Endothelial cell of umbilical vein (primary cell): ENCODE results near the gene DGKI. TPM values are rescaled to one million over a fixed set of nuclear protein-coding genes. Genes with fewer than 3 reads are reported as not detected.

Experiments used
- BruUV-seq: library from RNA; stranded (reverse); fragments of 400-500 nt; replicated peaks from 2 replicates; lab custom pipeline; 2021; lab: Mats Ljungman, UMichigan
- CTCF ChIA-PET: fragments of 300-600, 350-600 bp; sonication (Branson Sonifier 250); formaldehyde crosslinking; loops from one replicate; lab custom pipeline; 2021; ENCODE audit warnings: antibody characterized with exemption, inconsistent platforms; lab: Charles Lee
- POLR2A ChIA-PET: fragments of 300-600, 350-600 bp; sonication (Branson Sonifier 250); formaldehyde crosslinking; loops from one replicate; lab custom pipeline; 2021; ENCODE audit warnings: antibody characterized with exemption, inconsistent platforms; lab: Charles Lee
- DNase-seq: peaks from one replicate; pipeline ENCODE4 v3.0.0-alpha.2; 2011; ENCODE audit warnings: low read depth, low spot score
- FAIRE-seq: peaks from 2 replicates; lab custom pipeline; 2011; peaks lifted over from hg19 to GRCh38; lab: Jason Lieb, UNC
- H2AFZ ChIP-seq: 2 replicates; pipeline ENCODE4 v1.6.0; 2012; ENCODE audit warnings: low read depth, low read length, control low read depth, inconsistent platforms
- H3K27ac ChIP-seq: 2 replicates; pipeline ENCODE4 v1.5.1; 2011; ENCODE audit warnings: low read depth, mild to moderate bottlenecking, control low read depth, low read length, moderate library complexity; ENCODE audit not compliant: insufficient read depth
- H3K27me3 ChIP-seq, 2 experiments: 2 replicates each; pipeline versions ENCODE4 v1.6.0 to v1.6.1; 2011; ENCODE audit warnings: low read length in 2 of 2, mixed read lengths in 1 of 2; ENCODE audit not compliant: control insufficient read depth in 2 of 2, insufficient read depth in 2 of 2
- H3K36me3 ChIP-seq, 2 experiments: 2 replicates in 1 of 2; 3 replicates in 1 of 2; pipeline ENCODE4 v1.5.1; 2011; ENCODE audit warnings: low read length in 2 of 2, mild to moderate bottlenecking in 1 of 2, moderate library complexity in 1 of 2; ENCODE audit not compliant: control insufficient read depth in 2 of 2, insufficient read depth in 2 of 2; ENCODE audit errors: extremely low read depth in 1 of 2
- H3K4me1 ChIP-seq: 3 replicates; pipeline ENCODE4 v1.5.1; 2011; ENCODE audit warnings: mild to moderate bottlenecking, low read length; ENCODE audit not compliant: control insufficient read depth, insufficient read depth; ENCODE audit errors: extremely low read depth
- H3K4me2 ChIP-seq: 2 replicates; pipeline ENCODE4 v1.6.1; 2011; ENCODE audit warnings: low read length, control low read depth, mixed read lengths; ENCODE audit not compliant: insufficient read depth
- H3K4me3 ChIP-seq, 3 experiments: fragments of 200-600 bp in 1 of 3; sonication (generic), shearing (Covaris generic) in 1 of 3; replicated peaks in 1 of 3; 2 replicates each; pipeline ENCODE4 v1.5.1; 2011 to 2016; ENCODE audit warnings: control low read depth in 3 of 3, low read length in 3 of 3, mild to moderate bottlenecking in 2 of 3, inconsistent platforms in 1 of 3, low read depth in 1 of 3, moderate library complexity in 1 of 3; ENCODE audit not compliant: insufficient read depth in 1 of 3
- H3K79me2 ChIP-seq: 2 replicates; pipeline ENCODE4 v1.6.0; 2012; ENCODE audit warnings: low read length, inconsistent platforms; ENCODE audit not compliant: control insufficient read depth, insufficient read depth
- H3K9ac ChIP-seq: replicated peaks from 2 replicates; pipeline ENCODE3; 2011; ENCODE audit warnings: low read length, control low read depth; ENCODE audit not compliant: insufficient read depth; ENCODE audit errors: extremely low read depth
- H3K9me1 ChIP-seq: replicated peaks from 3 replicates; pipeline ENCODE4 v1.6.0; 2011; ENCODE audit warnings: mild to moderate bottlenecking, low read length; ENCODE audit not compliant: control insufficient read depth, insufficient read depth; ENCODE audit errors: extremely low read depth
- H3K9me3 ChIP-seq: replicated peaks from 2 replicates; pipeline ENCODE4 v1.5.1; 2012; ENCODE audit warnings: low read length, inconsistent platforms; ENCODE audit not compliant: control insufficient read depth, insufficient read depth
- H4K20me1 ChIP-seq: replicated peaks from 2 replicates; pipeline ENCODE3; 2011; ENCODE audit warnings: mild to moderate bottlenecking, low read length; ENCODE audit not compliant: control insufficient read depth, insufficient read depth; ENCODE audit errors: extremely low read depth
- CTCF ChIP-seq, 2 donors: IDR thresholded peaks; 1 replicate in 1 of 2; 2 replicates in 1 of 2; pipeline ENCODE4 v1.5.1; 2011; ENCODE audit warnings: low read length in 2 of 2, mild to moderate bottlenecking in 2 of 2, moderate library complexity in 2 of 2, control low read depth in 1 of 2, inconsistent platforms in 1 of 2, low read depth in 1 of 2; ENCODE audit not compliant: insufficient read depth in 1 of 2; ENCODE audit errors: extremely low read depth in 1 of 2
- EZH2 ChIP-seq: IDR thresholded peaks from 2 replicates; pipeline ENCODE4 v1.6.1; 2012; ENCODE audit warnings: borderline replicate concordance, low read depth, mild to moderate bottlenecking, moderate library complexity, low read length, inconsistent platforms; ENCODE audit not compliant: severe bottlenecking
- FOS ChIP-seq: IDR thresholded peaks from 2 replicates; pipeline ENCODE4 v1.6.1; 2011; ENCODE audit warnings: mild to moderate bottlenecking, low read length, moderate library complexity, borderline replicate concordance; ENCODE audit not compliant: insufficient read depth
- GATA2 ChIP-seq: IDR thresholded peaks from 2 replicates; pipeline ENCODE4 v1.7.0; 2011; ENCODE audit warnings: low read depth, mild to moderate bottlenecking, moderate library complexity, mixed read lengths, low read length; ENCODE audit not compliant: insufficient read length, insufficient read depth
- JUN ChIP-seq: IDR thresholded peaks from 2 replicates; pipeline ENCODE4 v1.6.1; 2011; ENCODE audit warnings: borderline replicate concordance, low read depth; ENCODE audit not compliant: insufficient read length, insufficient read depth
- MAX ChIP-seq: IDR thresholded peaks from 2 replicates; pipeline ENCODE4 v1.6.1; 2011; ENCODE audit not compliant: insufficient read depth, insufficient read length
- MYC ChIP-seq: IDR thresholded peaks from one replicate; pipeline ENCODE4 v1.6.1; 2011; ENCODE audit warnings: mild to moderate bottlenecking, low read depth, low read length
- POLR2A ChIP-seq: IDR thresholded peaks from 2 replicates; pipeline ENCODE4 v1.6.1; 2012; ENCODE audit warnings: low read depth, mild to moderate bottlenecking, control low read depth, low read length
- POLR2AphosphoS5 ChIP-seq: IDR thresholded peaks from 2 replicates; pipeline ENCODE4 v1.6.1; 2012; ENCODE audit warnings: low read depth, mild to moderate bottlenecking, control low read depth, low read length, moderate library complexity; ENCODE audit not compliant: insufficient read depth
- dilution Hi-C: fragments of 300-500 bp; cut with MboI; formaldehyde crosslinking; loops from one replicate; pipeline ENCODE4 v1.15.0; 2019; ENCODE audit warnings: low sequenced_read_pairs; ENCODE audit not compliant: extremely low pct_ligation_motif_present
- intact Hi-C: fragments of 100-400 bp; cut with micrococcal nuclease; formaldehyde crosslinking; loops from one replicate; pipeline ENCODE4 v1.10.0; 2022
- polyA plus RNA-seq, 4 experiments: library from polyadenylated mRNA; depleted of rRNA in 3 of 4; stranded (reverse) in 3 of 4; unstranded in 1 of 4; fragments of >200 nt; gene quantifications; 2 replicates each; pipeline versions ENCODE4 v1.2.1 to v1.2.3, GENCODE V29; 2011 to 2012; ENCODE audit warnings: missing spikeins in 1 of 4
- total RNA-seq: library from RNA; stranded (reverse); gene quantifications from 2 replicates; pipeline ENCODE4 v1.2.3, GENCODE V29; 2021

The DGKI gene
- total and polyA plus RNA-seq, 2 donors (not counting 3 experiments of a cell fraction or from before 2014, with no cell fraction given): 0.11 to 0.51 TPM

- H4K20me1 ChIP-seq: no peaks in the 10 kb centered on the region
- FAIRE-seq (no peak), DNase-seq (no peak)
- CTCF ChIA-PET: interaction anchor here (0.9 kb wide), 1 partner anchor 194 kb away, joined by 3 read pairs; no protein-coding TSS in a partner anchor
- H3K9me1 ChIP-seq: no peaks in the 10 kb centered on the region
- intact Hi-C loops (no loop called here), dilution Hi-C loops (no loop called here)
- no peak overlapping the region for H3K4me3 ChIP-seq
- BruUV-seq: no TSS peak
- no peak overlapping the region for H2AFZ ChIP-seq
- no peaks in the 10 kb centered on the region for H3K9me3 ChIP-seq
- no peaks in the 10 kb centered on the region for H3K79me2 ChIP-seq
- TF ChIP-seq POLR2AphosphoS5 (no peak), GATA2 (no peak), MAX (no peak), FOS (no peak)
- no peak overlapping the region for H3K27ac ChIP-seq
- no peak overlapping the region for H3K4me2 ChIP-seq
- peaks cover 2% of the 10 kb centered on the region for H3K4me1 ChIP-seq
- peaks cover 22 to 24% of the 10 kb centered on the region in 2 experiments for H3K27me3 ChIP-seq
- POLR2A ChIA-PET: no interaction called here
- H3K36me3 ChIP-seq: no peaks in the 10 kb centered on the region
- H3K9ac ChIP-seq: no peak overlapping the region
These were observed 3.8 kb upstream of the DGKI start for GRCh38 chr7:137850571-137850970.

GRCh38 chr7:137848095-137848494 lies 1.3 kb upstream of the DGKI start:
- H3K4me2 ChIP-seq: no peak overlapping the region
- H3K27ac ChIP-seq: no peak overlapping the region

More at GRCh38 chr7:137848095-137848494, 1.3 kb upstream of the DGKI start:
- Histone ChIP-seq H3K4me3 (no peak overlapping the region), H3K9me3 (no peaks in the 10 kb centered on the region), H4K20me1 (no peaks in the 10 kb centered on the region), H3K36me3 (no peaks in the 10 kb centered on the region), H3K4me1 (peaks cover 2% of the 10 kb centered on the region), H2AFZ (no peak overlapping the region), H3K79me2 (no peaks in the 10 kb centered on the region), H3K9ac (no peak overlapping the region), H3K9me1 (no peaks in the 10 kb centered on the region), H3K27me3 (peaks cover 34% of the 10 kb centered on the region in 2 experiments)
- no TSS peak for BruUV-seq
- FAIRE-seq: no peak
- dilution Hi-C loops (no loop called here), intact Hi-C loops (no loop called here)
- POLR2A ChIA-PET: no interaction called here
- CTCF ChIA-PET: interaction anchor here (0.6 to 1.3 kb wide), 2 partner anchors 192 to 615 kb away, joined by 3 to 4 read pairs; no protein-coding TSS in a partner anchor
- DNase-seq: no peak
- TF ChIP-seq FOS: no peak
- no peak for TF ChIP-seq POLR2A
- TF ChIP-seq JUN: no peak
- no peak for TF ChIP-seq CTCF (IDR thresholded peaks at IDR 0.05; ENCODE audit: extremely low read depth in 1 of 2, insufficient read depth in 1 of 2, low read depth in 1 of 2, low read length in 2 of 2)
- TF ChIP-seq POLR2AphosphoS5: no peak
- no peak for TF ChIP-seq MAX
- TF ChIP-seq EZH2: no peak
- no peak for TF ChIP-seq GATA2
- no peak for TF ChIP-seq MYC
